Measurements from ENCODE around the gene RPL7A.
A peak's percentile ranks its signal among the peaks of the same experiment; 100 is the strongest.

RPL7A gene

GRCh38 chr9:133335924-133336811, 11.8 kb upstream of the RPL7A start, which contains the start of gene SURF6:
Gene SURF6, minus strand, starts transcription at chr9:133336188. Its CDS starts 56 bp downstream, at chr9:133336132.
- H3K9me3 Mint-ChIP-seq: no peaks in the 10 kb centered on the region
- H3K27ac Mint-ChIP-seq: peak within 1 kb of the TSS; percentile 94
- H3K27me3 Mint-ChIP-seq: no peaks in the 10 kb centered on the region
- peaks cover 74% of the 10 kb centered on the region for H3K36me3 Mint-ChIP-seq (ENCODE audit: low read depth)
- peaks cover 67% of the 10 kb centered on the region for H3K4me1 Mint-ChIP-seq (ENCODE audit: low read depth)
- peak within 1 kb of the TSS; percentile 96 for H3K4me3 Mint-ChIP-seq

- peak overlapping the region; percentile 23 for H3K4me3 Mint-ChIP-seq
- H3K9me3 Mint-ChIP-seq: no peaks in the 10 kb centered on the region
- peaks cover 65% of the 10 kb centered on the region for H3K4me1 Mint-ChIP-seq (ENCODE audit: low read depth)
- H3K27ac Mint-ChIP-seq: no peak overlapping the region
- peaks cover 63% of the 10 kb centered on the region for H3K36me3 Mint-ChIP-seq (ENCODE audit: low read depth)
- no peaks in the 10 kb centered on the region for H3K27me3 Mint-ChIP-seq
Observed at GRCh38 chr9:133339641-133340040, 8.4 kb upstream of the RPL7A start.

- Mint-ChIP-seq H3K36me3 (ENCODE audit: low read depth) (peaks cover 63% of the 10 kb centered on the region), H3K4me1 (ENCODE audit: low read depth) (peaks cover 60% of the 10 kb centered on the region)
Observed at GRCh38 chr9:133340256-133340655, 7.8 kb upstream of the RPL7A start.

GRCh38 chr9:133340916-133341315, 7.1 kb upstream of the RPL7A start:
- H3K4me1 Mint-ChIP-seq (ENCODE audit: low read depth): peaks cover 56% of the 10 kb centered on the region

More at GRCh38 chr9:133340256-133340655, 7.8 kb upstream of the RPL7A start:
- Mint-ChIP-seq H3K4me3 (no peak overlapping the region), H3K27ac (peak overlapping the region; percentile 34), H3K9me3 (no peaks in the 10 kb centered on the region), H3K27me3 (no peaks in the 10 kb centered on the region)

GRCh38 chr9:133341369-133342068, 6.5 kb upstream of the RPL7A start:
- peaks cover 55% of the 10 kb centered on the region for H3K4me1 Mint-ChIP-seq (ENCODE audit: low read depth)
- no peak overlapping the region for H3K27ac Mint-ChIP-seq
- H3K36me3 Mint-ChIP-seq (ENCODE audit: low read depth): peaks cover 65% of the 10 kb centered on the region
- H3K4me3 Mint-ChIP-seq: no peak overlapping the region
- no peaks in the 10 kb centered on the region for H3K9me3 Mint-ChIP-seq
- no peaks in the 10 kb centered on the region for H3K27me3 Mint-ChIP-seq

More at GRCh38 chr9:133340916-133341315, 7.1 kb upstream of the RPL7A start:
- Mint-ChIP-seq H3K9me3 (no peaks in the 10 kb centered on the region), H3K36me3 (ENCODE audit: low read depth) (peaks cover 65% of the 10 kb centered on the region), H3K27ac (peak overlapping the region; percentile 34), H3K4me3 (no peak overlapping the region), H3K27me3 (no peaks in the 10 kb centered on the region)

GRCh38 chr9:133342069-133342406, 6.0 kb upstream of the RPL7A start:
- H3K27me3 Mint-ChIP-seq: no peaks in the 10 kb centered on the region
- peaks cover 55% of the 10 kb centered on the region for H3K4me1 Mint-ChIP-seq (ENCODE audit: low read depth)
- H3K4me3 Mint-ChIP-seq: no peak overlapping the region
- H3K27ac Mint-ChIP-seq: no peak overlapping the region
- H3K36me3 Mint-ChIP-seq (ENCODE audit: low read depth): peaks cover 69% of the 10 kb centered on the region
- no peaks in the 10 kb centered on the region for H3K9me3 Mint-ChIP-seq

GRCh38 chr9:133342570-133342969, 5.4 kb upstream of the RPL7A start:
- peaks cover 54% of the 10 kb centered on the region for H3K4me1 Mint-ChIP-seq (ENCODE audit: low read depth)
- peaks cover 70% of the 10 kb centered on the region for H3K36me3 Mint-ChIP-seq (ENCODE audit: low read depth)
- no peaks in the 10 kb centered on the region for H3K9me3 Mint-ChIP-seq
- H3K4me3 Mint-ChIP-seq: no peak overlapping the region
- no peaks in the 10 kb centered on the region for H3K27me3 Mint-ChIP-seq
- no peak overlapping the region for H3K27ac Mint-ChIP-seq

- Mint-ChIP-seq H3K27me3 (no peaks in the 10 kb centered on the region), H3K4me3 (no peak overlapping the region), H3K36me3 (ENCODE audit: low read depth) (peaks cover 77% of the 10 kb centered on the region), H3K27ac (no peak overlapping the region), H3K4me1 (ENCODE audit: low read depth) (peaks cover 54% of the 10 kb centered on the region), H3K9me3 (no peaks in the 10 kb centered on the region)
Observed at GRCh38 chr9:133344071-133344470, 3.9 kb upstream of the RPL7A start.

- peaks cover 54% of the 10 kb centered on the region for H3K4me1 Mint-ChIP-seq (ENCODE audit: low read depth)
- H3K27ac Mint-ChIP-seq: no peak overlapping the region
- no peaks in the 10 kb centered on the region for H3K9me3 Mint-ChIP-seq
- no peak overlapping the region for H3K4me3 Mint-ChIP-seq
- H3K36me3 Mint-ChIP-seq (ENCODE audit: low read depth): peaks cover 77% of the 10 kb centered on the region
- no peaks in the 10 kb centered on the region for H3K27me3 Mint-ChIP-seq
Observed at GRCh38 chr9:133344979-133345378, 3.0 kb upstream of the RPL7A start.

- Mint-ChIP-seq H3K27me3 (no peaks in the 10 kb centered on the region), H3K9me3 (no peaks in the 10 kb centered on the region), H3K27ac (no peak overlapping the region), H3K36me3 (ENCODE audit: low read depth) (peaks cover 77% of the 10 kb centered on the region), H3K4me1 (ENCODE audit: low read depth) (peaks cover 54% of the 10 kb centered on the region), H3K4me3 (peak overlapping the region; percentile 97)
Observed at GRCh38 chr9:133345596-133345995, 2.4 kb upstream of the RPL7A start.

GRCh38 chr9:133346021-133346785, 1.8 kb upstream of the RPL7A start:
- Mint-ChIP-seq H3K27me3 (no peaks in the 10 kb centered on the region), H3K4me3 (peak overlapping the region; percentile 97), H3K4me1 (ENCODE audit: low read depth) (peaks cover 50% of the 10 kb centered on the region), H3K9me3 (no peaks in the 10 kb centered on the region), H3K36me3 (ENCODE audit: low read depth) (peaks cover 77% of the 10 kb centered on the region), H3K27ac (peak overlapping the region; percentile 83)

GRCh38 chr9:133347515-133347984, 468 bp upstream of the RPL7A start:
- H3K27ac Mint-ChIP-seq: peak overlapping the region; percentile 99
- H3K4me1 Mint-ChIP-seq (ENCODE audit: low read depth): peaks cover 46% of the 10 kb centered on the region
- peak overlapping the region; percentile 97 for H3K4me3 Mint-ChIP-seq
- no peaks in the 10 kb centered on the region for H3K9me3 Mint-ChIP-seq
- peaks cover 90% of the 10 kb centered on the region for H3K36me3 Mint-ChIP-seq (ENCODE audit: low read depth)
- no peaks in the 10 kb centered on the region for H3K27me3 Mint-ChIP-seq

- H3K4me1 Mint-ChIP-seq (ENCODE audit: low read depth): peaks cover 53% of the 10 kb centered on the region
- H3K9me3 Mint-ChIP-seq: no peaks in the 10 kb centered on the region
- H3K27ac Mint-ChIP-seq: peak overlapping the region; percentile 99
- no peaks in the 10 kb centered on the region for H3K27me3 Mint-ChIP-seq
- H3K4me3 Mint-ChIP-seq: peak overlapping the region; percentile 97
- peaks cover 85% of the 10 kb centered on the region for H3K36me3 Mint-ChIP-seq (ENCODE audit: low read depth)
Observed at GRCh38 chr9:133348718-133349573, 928 bp downstream of the RPL7A start.
